GM19025 (cell line): ENCODE measurements around the gene PANX2.
"Not testable (repeated sequence)": the region's sequence is repeated elsewhere in the genome, so short reads cannot be mapped to it uniquely, and the experiment has no call there.

Experiments
- ATAC-seq: cut with Tn5 transposase; IDR thresholded peaks from one replicate; pipeline ENCODE4 v1.9.1; 2021; ENCODE audit warnings: mild to moderate bottlenecking, low read depth, moderate library complexity; ENCODE audit not compliant: unreplicated experiment

The PANX2 gene

DNA sequence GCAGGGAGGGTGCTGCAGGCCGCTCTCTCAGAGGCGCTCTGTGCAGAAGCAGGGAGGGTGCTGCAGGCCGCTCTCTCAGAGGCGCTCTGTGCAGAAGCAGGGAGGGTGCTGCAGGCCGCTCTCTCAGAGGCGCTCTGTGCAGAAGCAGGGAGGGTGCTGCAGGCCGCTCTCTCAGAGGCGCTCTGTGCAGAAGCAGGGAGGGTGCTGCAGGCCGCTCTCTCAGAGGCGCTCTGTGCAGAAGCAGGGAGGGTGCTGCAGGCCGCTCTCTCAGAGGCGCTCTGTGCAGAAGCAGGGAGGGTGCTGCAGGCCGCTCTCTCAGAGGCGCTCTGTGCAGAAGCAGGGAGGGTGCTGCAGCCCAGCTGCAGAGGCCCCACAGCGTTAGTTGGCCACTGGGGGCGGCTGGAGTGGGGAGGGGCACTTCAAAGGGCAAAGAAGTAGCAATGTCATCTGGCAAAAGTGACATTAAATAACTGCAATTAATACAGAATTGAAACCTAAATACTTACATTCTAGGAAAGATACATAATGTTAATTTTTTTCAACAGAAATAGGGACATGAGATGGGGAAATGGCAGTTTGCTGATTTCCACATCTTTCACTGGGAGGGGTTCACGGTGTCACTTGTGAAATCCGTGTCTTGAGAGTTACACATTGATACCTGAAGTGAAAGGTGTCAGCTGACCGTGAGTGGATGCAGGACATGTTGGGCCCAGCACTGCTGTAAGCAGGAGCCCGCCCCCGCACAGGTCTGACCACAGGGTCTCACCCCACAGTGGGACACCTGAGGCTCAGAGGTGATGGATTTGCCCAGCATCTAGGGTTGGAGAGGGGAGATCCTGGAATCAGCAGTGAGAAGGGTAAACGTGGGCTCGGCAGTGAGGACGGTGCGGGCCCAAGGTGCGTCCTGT, 23.0 kb upstream of the PANX2 start:
- not testable (repeated sequence) for ATAC-seq

GRCh38 chr22:50148166-50148500, 22.4 kb upstream of the PANX2 start:
- ATAC-seq, result no peak

DNA sequence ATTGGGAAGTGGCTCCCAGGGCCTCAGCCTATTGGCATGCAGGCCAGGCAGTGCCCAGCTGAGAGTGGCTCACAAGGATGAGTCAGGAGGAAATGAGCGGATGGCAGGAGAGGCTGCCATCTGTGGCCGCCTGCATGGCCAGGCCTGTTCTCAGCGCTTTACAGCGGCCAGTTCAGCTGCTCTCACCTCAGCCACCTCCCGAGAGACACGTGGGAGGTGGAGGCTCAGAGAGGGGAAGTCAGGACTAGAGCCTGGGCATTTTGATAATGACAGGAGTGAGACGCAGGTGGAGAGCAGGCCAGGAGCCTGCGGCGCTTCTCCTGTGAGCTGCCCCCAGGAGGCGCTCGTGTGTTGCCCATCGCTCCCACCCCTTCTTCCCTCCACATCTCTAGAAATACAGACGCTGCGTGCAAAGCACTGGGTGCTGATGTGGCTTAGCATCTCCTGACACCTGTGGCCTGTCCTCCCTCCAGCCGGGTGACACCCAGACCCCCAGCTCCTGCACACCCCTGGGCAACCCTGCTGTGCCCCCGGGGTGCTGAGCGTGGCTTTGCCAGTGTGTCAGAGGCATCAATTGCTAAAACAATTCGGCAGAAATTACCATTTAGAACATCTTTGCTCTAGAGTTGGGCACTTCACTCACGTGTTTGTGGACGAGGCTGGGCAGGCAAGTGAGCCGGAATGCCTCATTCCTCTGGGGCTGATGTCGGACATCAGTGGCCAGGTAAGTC, 21.4 kb upstream of the PANX2 start:
- no peak for ATAC-seq

DNA sequence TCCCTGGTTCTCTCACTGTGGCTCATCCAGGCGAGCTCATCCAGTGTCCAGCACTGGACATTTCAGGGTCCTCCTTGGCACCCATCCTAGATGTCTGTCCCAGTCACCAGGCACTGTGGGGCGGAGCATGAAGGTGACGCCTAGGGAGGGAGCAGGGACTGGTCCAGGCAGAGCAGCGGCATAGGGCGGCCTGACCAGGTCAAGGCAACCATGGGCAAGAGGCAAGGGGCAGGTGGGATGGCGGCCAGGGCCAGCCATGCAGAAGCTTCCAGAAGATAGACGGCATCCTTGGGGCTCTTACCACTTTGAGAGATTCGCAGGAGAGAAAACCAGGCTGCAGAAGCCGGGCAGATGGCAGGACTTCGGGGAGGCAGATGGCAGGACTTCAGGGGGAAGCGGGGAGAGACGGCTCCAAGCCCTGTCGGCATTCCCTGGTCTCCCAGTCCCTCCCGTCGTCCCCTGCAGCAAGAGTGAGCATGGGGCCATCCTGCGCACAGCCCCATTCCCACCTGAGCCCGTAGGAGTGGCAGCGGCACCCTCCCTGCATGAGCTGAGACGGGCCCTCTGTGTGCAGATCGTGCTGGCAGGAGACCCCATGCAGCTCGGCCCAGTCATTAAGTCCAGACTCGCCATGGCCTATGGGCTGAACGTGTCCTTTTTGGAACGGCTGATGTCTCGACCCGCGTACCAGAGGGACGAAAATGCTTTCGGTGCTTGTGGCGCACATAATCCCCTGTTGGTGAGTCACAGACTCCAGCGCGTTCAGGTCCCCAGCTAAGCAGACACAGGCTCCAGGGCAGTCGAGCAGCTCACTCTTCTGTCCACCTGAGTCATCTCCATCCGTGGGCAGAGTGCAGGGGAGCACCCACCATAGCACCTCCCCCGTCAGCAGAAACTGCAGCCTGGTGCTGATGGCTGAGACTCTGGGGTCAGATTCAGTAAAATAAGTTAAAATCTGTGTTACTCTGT, 20.1 kb upstream of the PANX2 start:
- ATAC-seq, result no peak

DNA sequence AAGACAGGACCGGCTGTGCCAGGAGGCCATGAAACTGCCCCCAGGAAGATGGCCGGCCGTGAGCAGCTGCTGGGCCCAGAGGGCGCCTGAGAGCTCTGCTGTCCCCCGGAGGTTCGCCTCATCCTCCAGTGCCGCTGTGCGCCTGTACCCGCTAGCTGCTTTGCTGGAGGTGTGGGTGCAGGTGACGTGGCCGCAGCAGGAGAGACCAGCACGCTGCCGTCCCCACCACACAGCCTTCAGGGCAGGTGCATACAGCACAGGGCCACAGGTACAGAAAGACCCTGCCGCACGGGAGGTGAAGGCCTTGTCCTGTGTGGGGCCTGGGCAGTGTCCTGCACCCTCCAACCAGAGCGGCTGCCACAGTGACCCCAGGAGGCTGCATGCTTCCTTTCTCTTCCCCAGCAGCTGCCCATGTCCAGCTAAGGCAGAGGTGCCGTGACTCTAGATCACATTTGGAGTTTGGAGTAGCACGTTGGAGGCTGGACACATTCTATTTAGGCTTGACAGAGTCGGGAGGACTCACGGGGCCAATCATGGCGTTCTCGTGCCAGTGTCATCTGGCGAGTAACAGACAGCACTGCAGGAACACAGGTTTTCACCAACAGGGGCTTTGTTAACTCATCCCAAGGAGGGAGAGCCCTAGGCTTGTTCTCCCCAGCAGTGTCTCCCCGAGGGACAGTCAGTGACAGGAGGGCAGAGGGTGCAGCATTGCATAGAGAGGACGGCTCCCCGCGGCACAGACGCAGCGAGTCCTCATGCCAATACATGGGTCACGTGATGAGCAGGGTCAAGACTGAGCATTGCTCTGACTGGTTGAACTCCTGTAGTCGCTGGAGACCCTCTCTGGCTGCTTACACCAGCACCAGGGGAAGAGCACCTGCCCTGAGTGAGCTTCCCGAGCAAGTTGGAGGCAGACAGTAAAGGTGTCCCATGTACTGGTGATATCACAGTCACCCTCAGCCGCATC, 18.7 kb upstream of the PANX2 start:
- no peak for ATAC-seq

GRCh38 chr22:50153056-50153755, 17.3 kb upstream of the PANX2 start:
- ATAC-seq, result no peak

DNA sequence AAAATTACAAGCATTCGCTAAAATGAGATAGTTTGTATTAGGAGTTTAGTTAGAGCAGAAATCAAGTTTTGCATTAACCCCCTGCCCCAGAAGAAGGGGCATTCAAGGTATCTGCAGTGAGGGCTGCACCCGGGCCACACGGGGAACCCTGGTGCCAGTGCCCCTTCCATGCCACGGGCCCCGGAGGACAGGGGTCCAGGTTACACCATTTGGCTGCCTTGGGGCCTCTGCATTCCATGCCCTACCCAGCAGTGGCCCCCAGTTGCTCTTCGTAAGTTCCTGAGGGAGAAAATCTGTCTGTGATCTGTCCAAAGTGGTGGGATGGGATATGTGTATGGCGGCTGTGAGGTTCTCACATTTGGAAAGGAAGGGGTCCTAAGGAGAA, 16.8 kb upstream of the PANX2 start:
- no peak for ATAC-seq

- ATAC-seq, result no peak
Measured at GRCh38 chr22:50157709-50158375, 12.7 kb upstream of the PANX2 start.

- no peak for ATAC-seq
Measured at GRCh38 chr22:50160947-50161346, 9.6 kb upstream of the PANX2 start.

- ATAC-seq, result no peak
Measured at GRCh38 chr22:50161508-50162390, 8.8 kb upstream of the PANX2 start.

GRCh38 chr22:50162391-50162956, 8.1 kb upstream of the PANX2 start:
- no peak for ATAC-seq

DNA sequence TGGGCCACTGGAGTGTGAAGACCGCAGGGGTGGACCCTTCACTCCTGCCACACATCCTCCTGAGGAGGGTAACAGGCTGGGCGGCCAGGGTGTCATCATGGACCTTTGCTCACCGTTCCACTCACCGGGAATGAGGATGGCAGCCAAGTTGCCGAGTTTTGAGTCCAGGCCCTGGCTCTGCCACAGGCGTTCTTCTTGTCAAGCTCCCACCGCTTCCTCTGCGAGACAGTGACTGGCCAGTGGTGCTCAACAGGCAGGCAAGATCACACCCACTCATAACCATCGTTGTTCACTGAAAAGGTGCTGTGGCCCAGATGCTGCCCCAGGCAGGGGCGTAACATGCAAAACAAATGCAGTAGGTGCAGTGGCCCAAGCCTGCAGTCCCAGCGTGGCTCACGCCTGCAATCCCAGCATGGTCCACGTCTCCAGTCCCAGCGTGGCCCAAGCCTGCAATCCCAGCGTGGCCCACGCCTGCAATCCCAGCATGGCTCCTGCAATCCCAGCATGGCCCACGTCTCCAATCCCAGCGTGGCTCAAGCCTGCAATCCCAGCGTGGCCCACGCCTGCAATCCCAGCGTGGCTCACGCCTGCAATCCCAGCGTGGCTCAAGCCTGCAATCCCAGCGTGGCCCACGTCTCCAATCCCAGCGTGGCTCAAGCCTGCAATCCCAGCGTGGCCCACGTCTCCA, 5.0 kb upstream of the PANX2 start:
- no peak for ATAC-seq

DNA sequence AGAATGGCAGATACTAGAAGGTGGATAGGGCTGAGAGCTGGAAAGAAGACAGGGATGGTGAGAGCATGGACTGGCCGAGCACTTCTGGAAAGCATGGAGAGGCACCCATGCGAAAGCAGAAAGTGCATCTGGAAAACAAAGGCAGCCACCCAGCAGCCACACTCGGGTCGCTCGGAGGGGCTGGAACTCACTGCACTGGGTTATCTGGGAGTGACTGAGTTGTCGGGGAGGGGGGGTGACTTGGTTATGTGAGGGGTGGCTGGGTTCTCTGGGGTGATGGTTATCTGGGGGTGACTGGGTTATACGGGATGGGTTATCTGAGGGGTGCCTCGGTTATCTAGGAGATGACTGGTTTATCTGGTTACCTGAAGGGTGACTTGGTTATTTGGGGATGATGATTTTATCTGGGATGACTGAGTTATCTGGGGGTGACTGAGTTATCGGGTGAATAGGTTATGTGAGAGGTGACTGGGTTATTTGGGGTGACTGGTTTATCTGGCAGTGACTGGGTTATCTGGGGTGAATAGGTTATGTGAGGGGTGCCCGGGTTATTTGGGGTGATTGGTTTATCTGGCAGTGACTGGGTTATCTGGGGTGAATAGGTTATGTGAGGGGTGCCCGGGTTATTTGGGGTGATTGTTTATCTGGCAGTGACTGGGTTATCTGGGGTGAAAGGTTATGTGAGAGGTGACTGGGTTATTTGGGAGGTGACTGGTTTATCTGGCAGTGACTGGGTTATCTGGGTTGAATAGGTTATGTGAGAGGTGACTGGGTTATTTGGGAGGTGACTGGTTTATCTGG, 2.6 kb upstream of the PANX2 start:
- ATAC-seq, result no peak

GRCh38 chr22:50168490-50169180, 1.9 kb upstream of the PANX2 start:
- ATAC-seq, result not testable (repeated sequence)

- ATAC-seq, result no peak
Measured at GRCh38 chr22:50169181-50169759, 1.3 kb upstream of the PANX2 start.
